ENCODE data around the gene BCL2L1. TPM values are rescaled to one million over a fixed set of nuclear protein-coding genes. Genes with fewer than 3 reads are reported as not detected.

The BCL2L1 gene
- total RNA-seq, 2 experiments from 2014 or later = 64.2 to 88.8 TPM

GRCh38 chr20:31746068-31746878, 23.6 kb upstream of the BCL2L1 start:
- no peak for TF ChIP-seq EZH2phosphoT487 (IDR thresholded peaks at IDR 0.05; ENCODE audit: borderline replicate concordance, low read depth, low read length)
- TF ChIP-seq CTCF (conservative IDR thresholded peaks at IDR 0.05; ENCODE audit: low read length) = no peak
- no peak for DNase-seq (ENCODE audit: low spot score)
- Histone ChIP-seq H3K9me3 (ENCODE audit: low read length) (no peaks in the 10 kb centered on the region), H3K27ac (ENCODE audit: low read depth, low read length, poor library complexity, severe bottlenecking) (no peak overlapping the region), H3K4me3 (ENCODE audit: low read depth, low read length, poor library complexity, severe bottlenecking) (no peak overlapping the region), H4K20me1 (ENCODE audit: insufficient read depth, low read length) (peaks cover 25% of the 10 kb centered on the region), H2AFZ (ENCODE audit: low read length) (no peak overlapping the region), H3K79me2 (ENCODE audit: insufficient read depth, low read depth, low read length) (peaks cover 95% of the 10 kb centered on the region), H3K36me3 (ENCODE audit: insufficient read depth, low read length) (peaks cover 89% of the 10 kb centered on the region), H3K4me1 (ENCODE audit: insufficient read depth, low read length, poor library complexity, severe bottlenecking) (peaks cover 16% of the 10 kb centered on the region), H3K9me2 (ENCODE audit: insufficient read depth, low read length) (no peaks in the 10 kb centered on the region), H3K4me2 (ENCODE audit: low read length) (no peak overlapping the region)
- POLR2A ChIA-PET = no interaction called here
- intact Hi-C loops (cut with micrococcal nuclease; ENCODE audit: unreplicated experiment) = no loop called here
- no TSS peak for BruUV-seq (replicated peaks)
- CTCF ChIA-PET (ENCODE audit: unreplicated experiment) = no interaction called here

- ChIA-PET POLR2A (interaction anchor here (0.6 to 0.7 kb wide), 2 partner anchors 13 to 546 kb away, joined by 3 to 4 read pairs; no protein-coding TSS in a partner anchor), CTCF (ENCODE audit: unreplicated experiment) (interaction anchor here (0.5 kb wide), 1 partner anchor 174 kb away, joined by 3 read pairs; no protein-coding TSS in a partner anchor)
- Histone ChIP-seq H4K20me1 (ENCODE audit: insufficient read depth, low read length) (peaks cover 15% of the 10 kb centered on the region; the same call in 1 of the 2 replicates), H3K4me1 (ENCODE audit: insufficient read depth, low read length, poor library complexity, severe bottlenecking) (peaks cover 24% of the 10 kb centered on the region), H3K9me3 (ENCODE audit: low read length) (no peaks in the 10 kb centered on the region), H3K79me2 (ENCODE audit: insufficient read depth, low read depth, low read length) (peaks cover 64% of the 10 kb centered on the region), H3K9me2 (ENCODE audit: insufficient read depth, low read length) (no peaks in the 10 kb centered on the region), H2AFZ (ENCODE audit: low read length) (no peak overlapping the region), H3K4me3 (ENCODE audit: low read depth, low read length, poor library complexity, severe bottlenecking) (peak overlapping the region; percentile 77), H3K36me3 (ENCODE audit: insufficient read depth, low read length) (peaks cover 53% of the 10 kb centered on the region), H3K4me2 (ENCODE audit: low read length) (peak overlapping the region; percentile 88), H3K27ac (ENCODE audit: low read depth, low read length, poor library complexity, severe bottlenecking) (peak overlapping the region; percentile 65)
- BruUV-seq (replicated peaks) = no TSS peak
- intact Hi-C loops (cut with micrococcal nuclease; ENCODE audit: unreplicated experiment) = no loop called here
- TF ChIP-seq CTCF (conservative IDR thresholded peaks at IDR 0.05; ENCODE audit: low read length) = no peak
- no peak for TF ChIP-seq EZH2phosphoT487 (IDR thresholded peaks at IDR 0.05; ENCODE audit: borderline replicate concordance, low read depth, low read length)
- no peak for DNase-seq (ENCODE audit: low spot score)
Measured at GRCh38 chr20:31740656-31741323, 18.1 kb upstream of the BCL2L1 start.

Measured in OCI-LY7 (cell line).